GM18873 (cell line): ENCODE results near the gene PTPN14.
"Not testable (repeated sequence)": the region's sequence is repeated elsewhere in the genome, so short reads cannot be mapped to it uniquely, and the experiment has no call there.

Source experiments
- ATAC-seq: cut with Tn5 transposase; IDR thresholded peaks from one replicate; pipeline ENCODE4 v1.9.1; 2021; ENCODE audit warnings: mild to moderate bottlenecking, moderate library complexity, moderate number of reproducible peaks; ENCODE audit not compliant: unreplicated experiment, low FRiP score

The PTPN14 gene

GRCh38 chr1:214481983-214482634 lies 69.3 kb downstream of the PTPN14 start:
- not testable (repeated sequence) for ATAC-seq

- ATAC-seq = no peak
These were observed 74.2 kb downstream of the PTPN14 start for GRCh38 chr1:214476986-214477870.

- no peak for ATAC-seq
These were observed 75.0 kb downstream of the PTPN14 start for GRCh38 chr1:214476229-214476985.

GRCh38 chr1:214475746-214476145 lies 75.7 kb downstream of the PTPN14 start:
- no peak for ATAC-seq

GRCh38 chr1:214475331-214475730 lies 76.1 kb downstream of the PTPN14 start:
- no peak for ATAC-seq

GRCh38 chr1:214474467-214474866 lies 76.9 kb downstream of the PTPN14 start:
- ATAC-seq = no peak

- no peak for ATAC-seq
These were observed 77.5 kb downstream of the PTPN14 start for GRCh38 chr1:214473862-214474261.

- no peak for ATAC-seq
These were observed 78.0 kb downstream of the PTPN14 start for GRCh38 chr1:214473387-214473786.

GRCh38 chr1:214472364-214472763 lies 79.0 kb downstream of the PTPN14 start:
- ATAC-seq = no peak

- no peak for ATAC-seq
These were observed 79.9 kb downstream of the PTPN14 start for GRCh38 chr1:214471458-214471857.

- ATAC-seq = no peak
These were observed 81.3 kb downstream of the PTPN14 start for GRCh38 chr1:214470132-214470531.

GRCh38 chr1:214469290-214469689 lies 82.1 kb downstream of the PTPN14 start:
- ATAC-seq = no peak

GRCh38 chr1:214467078-214467585 lies 84.3 kb downstream of the PTPN14 start:
- ATAC-seq = no peak

- ATAC-seq = no peak
These were observed 84.9 kb downstream of the PTPN14 start for GRCh38 chr1:214466403-214467077.

- no peak for ATAC-seq
These were observed 86.7 kb downstream of the PTPN14 start for GRCh38 chr1:214464445-214465287.

- ATAC-seq = no peak
These were observed 87.8 kb downstream of the PTPN14 start for GRCh38 chr1:214463596-214463995.

- ATAC-seq = no peak
These were observed 88.5 kb downstream of the PTPN14 start for GRCh38 chr1:214462882-214463281.

- ATAC-seq = no peak
These were observed 90.1 kb downstream of the PTPN14 start for GRCh38 chr1:214461305-214461704.

GRCh38 chr1:214460304-214460916 lies 91.0 kb downstream of the PTPN14 start:
- ATAC-seq = no peak
